GM18517 (cell line): Measurements from ENCODE around the gene RHOT1.
A peak's percentile ranks its signal among the peaks of the same experiment; 100 is the strongest.
"Not testable (repeated sequence)": the region's sequence is repeated elsewhere in the genome, so short reads cannot be mapped to it uniquely, and the experiment has no call there.

Experiments
- ATAC-seq: cut with Tn5 transposase; IDR thresholded peaks from one replicate; pipeline ENCODE4 v1.9.1; 2021; ENCODE audit warnings: mild to moderate bottlenecking, moderate library complexity; ENCODE audit not compliant: unreplicated experiment

The RHOT1 gene

DNA sequence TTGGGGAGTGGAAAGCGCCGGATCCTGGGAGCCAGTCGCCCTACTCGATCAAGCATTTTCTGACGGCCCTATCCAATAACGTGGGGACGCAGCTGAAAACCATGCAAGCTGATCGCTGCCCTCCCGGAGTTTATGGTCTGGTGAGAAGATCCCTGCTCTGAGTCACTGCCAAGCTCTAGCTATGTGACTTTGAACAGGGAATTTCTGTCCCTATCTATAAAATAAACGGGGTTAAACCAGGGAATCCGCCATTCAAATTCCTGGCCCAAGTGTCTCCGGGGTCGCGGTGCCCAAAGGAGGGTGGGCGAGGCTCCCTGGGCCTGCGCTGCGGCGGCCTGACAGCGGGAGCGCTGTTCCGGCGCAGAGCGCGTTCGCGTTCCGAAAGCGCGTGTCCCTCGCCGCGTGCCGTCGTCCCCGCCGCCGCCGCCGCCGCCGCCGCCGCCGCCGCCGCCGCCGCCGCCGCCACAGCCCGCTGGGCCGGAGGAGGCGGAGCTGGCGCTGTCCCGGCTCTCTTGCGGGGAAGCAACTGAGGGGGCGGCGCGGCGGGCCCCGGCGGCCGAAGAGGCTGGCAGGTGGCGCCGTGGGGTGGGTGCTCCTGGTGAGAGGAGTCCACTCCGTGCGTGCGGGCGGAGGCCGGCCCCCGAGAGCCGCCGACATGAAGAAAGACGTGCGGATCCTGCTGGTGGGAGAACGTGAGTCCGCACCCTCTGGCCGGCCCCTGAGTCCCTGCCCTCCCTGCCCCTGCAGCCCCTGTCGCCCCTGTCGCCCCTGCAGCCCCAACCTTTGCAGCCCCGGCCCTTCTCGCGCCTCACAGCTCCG is at the start of gene RHOT1:
Gene RHOT1, plus strand, starts transcription at position 465 of the 819 bp plus-strand sequence. Its CDS starts 191 bp downstream, at position 656.
- ATAC-seq, result peak; percentile 75

- no peak for ATAC-seq
Measured at GRCh38 chr17:32099686-32100085, 42.6 kb upstream of the RHOT1 start.

GRCh38 chr17:32100323-32100722 is 42.0 kb upstream of the RHOT1 start:
- ATAC-seq, result not testable (repeated sequence)

- ATAC-seq, result no peak
Measured at GRCh38 chr17:32100971-32101631, 41.2 kb upstream of the RHOT1 start.

DNA sequence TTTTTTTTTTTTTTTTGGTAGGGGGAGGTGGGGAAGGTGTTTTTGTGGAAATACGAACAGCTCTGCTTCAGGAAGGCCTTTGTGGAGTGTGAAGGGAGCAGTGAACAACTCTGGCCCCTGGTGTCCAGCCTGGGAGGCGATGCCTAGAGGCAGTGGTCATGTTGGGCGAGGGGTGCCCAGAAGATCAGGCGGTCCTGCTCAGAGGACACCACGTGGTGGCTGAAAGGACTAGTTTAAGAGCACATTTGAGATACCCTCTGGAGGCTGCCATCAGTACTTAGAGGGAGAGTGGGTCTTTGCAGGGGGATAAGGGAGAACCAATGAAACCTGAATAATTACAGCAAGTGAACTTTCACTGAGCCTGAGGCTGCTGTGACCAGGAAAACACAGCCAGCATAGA is 40.1 kb upstream of the RHOT1 start:
- no peak for ATAC-seq

DNA sequence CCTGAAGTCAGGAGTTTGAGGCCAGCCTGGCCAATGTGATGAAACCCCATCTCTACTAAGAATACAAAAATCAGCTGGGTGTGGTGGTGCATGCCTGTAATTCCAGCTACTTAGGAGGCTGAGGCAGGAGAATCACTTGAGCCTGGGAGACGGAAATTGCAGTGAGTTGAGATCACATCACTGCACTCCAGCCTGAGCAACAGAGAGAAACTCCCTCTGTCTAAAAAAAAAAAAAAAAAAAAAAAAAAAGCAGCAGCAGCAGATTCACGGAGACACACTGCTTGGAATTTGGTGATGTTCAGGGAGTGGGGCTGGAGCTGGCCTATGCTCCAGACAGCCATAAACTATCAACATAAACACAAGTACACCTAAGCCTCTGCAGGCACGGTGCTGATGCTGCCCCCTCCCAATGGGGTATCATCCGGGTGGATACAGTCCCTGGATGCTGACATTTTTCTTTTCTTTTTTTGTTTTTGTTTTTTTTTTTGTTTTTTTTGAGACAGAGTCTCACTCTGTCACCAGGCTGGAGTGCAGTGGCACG is 39.6 kb upstream of the RHOT1 start:
- no peak for ATAC-seq

DNA sequence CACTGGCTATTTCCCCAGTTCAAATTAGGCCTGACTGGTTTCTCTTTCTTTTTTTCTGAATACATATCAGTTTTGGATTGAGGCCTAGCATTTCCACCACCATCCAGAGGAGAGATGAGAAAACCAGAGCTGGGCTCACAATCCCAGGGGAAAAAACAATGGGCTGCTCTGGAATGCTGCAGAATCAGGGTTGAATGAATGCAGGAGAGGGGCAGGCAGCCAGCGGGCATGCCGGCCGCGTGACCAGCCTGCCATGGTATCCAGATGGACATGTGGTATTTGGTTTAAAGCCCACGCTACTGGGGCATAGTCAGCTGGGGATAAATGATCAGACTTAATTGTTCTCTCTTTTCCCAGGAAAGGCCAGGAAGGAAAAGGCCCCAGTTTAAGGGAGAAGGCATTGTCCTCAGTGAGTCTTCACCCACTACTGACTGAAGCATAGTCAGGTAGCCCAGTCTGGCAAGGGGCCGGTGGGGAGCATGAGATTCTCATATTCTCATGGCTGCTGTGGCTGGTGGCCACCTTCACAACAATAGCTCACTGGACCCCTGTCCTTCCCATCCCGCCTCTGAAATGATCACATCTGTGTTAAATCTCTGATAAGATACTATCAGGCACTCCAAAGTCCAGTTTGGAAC is 38.7 kb upstream of the RHOT1 start:
- ATAC-seq, result no peak

- ATAC-seq, result no peak
Measured at GRCh38 chr17:32104158-32104557, 38.1 kb upstream of the RHOT1 start.

- ATAC-seq, result not testable (repeated sequence)
Measured at GRCh38 chr17:32106471-32106981, 35.8 kb upstream of the RHOT1 start.

- ATAC-seq, result not testable (repeated sequence)
Measured at GRCh38 chr17:32107194-32107593, 35.1 kb upstream of the RHOT1 start.

DNA sequence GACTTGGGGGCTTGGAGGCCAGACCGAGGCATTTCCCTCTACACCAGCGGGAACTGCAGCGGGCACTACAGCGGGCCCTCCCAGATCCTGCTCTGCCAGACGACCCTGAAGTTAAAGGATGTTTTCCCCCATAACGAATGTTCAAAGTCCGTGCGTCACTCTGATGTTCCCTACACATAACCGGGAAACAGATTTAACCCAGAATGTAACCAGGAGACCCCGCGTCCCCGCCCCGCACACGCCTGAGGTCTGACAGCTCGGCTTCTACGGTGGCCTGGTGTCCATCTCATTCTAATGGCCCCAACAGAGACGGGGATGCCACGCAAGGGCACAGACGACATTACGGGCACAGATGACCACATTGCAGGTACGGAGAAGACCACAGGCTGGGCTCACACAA is 31.7 kb upstream of the RHOT1 start:
- no peak for ATAC-seq

DNA sequence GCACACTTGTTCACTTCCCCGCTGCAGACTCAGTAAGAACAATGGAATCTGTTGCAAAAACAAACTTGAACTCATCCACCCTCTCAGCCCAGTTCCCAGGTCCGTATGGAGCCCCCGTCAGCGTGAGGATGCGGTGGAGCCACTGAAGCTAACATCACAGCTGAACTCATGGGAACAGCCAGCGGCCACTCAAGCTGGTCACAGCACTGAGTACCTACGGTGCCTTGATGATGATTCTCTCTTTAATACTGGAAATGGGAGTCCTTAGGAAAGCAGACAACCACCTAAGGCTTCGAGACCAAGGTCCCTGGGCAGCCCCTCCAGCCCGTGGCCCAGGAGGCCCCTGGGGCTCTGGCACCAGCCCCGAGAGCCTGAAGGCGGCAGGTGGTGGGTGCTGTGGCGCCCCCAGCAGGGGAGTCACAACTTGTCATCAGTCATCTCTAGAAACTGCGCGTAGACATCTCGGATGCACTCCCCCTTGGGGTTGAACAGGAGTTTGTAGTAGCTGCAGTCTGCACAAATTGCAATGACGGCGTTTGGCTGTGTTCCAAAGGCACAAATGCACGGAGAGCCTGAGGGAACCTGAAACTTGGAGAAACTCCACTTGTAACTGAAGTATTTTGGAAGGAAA is 31.0 kb upstream of the RHOT1 start:
- ATAC-seq, result no peak

- no peak for ATAC-seq
Measured at GRCh38 chr17:32112416-32112815, 29.9 kb upstream of the RHOT1 start.

DNA sequence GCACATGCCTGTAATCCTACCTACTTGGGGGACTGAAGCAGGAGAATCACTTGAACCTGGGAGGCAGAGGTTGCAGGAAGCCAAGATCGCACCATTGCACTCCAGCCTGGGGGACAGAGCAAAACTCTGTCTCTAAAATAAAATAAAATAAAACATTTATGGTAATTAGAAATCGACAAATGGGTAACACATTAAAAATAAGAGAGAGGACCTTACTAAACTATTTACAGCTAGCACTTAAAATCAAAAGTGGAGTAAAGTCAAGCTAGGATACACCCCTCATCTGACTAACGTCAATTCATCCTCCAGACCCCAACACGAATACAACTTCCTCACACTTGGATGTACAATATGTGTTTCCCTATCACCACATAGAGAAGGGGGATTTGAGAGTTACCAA is 27.8 kb upstream of the RHOT1 start:
- no peak for ATAC-seq

- not testable (repeated sequence) for ATAC-seq
Measured at GRCh38 chr17:32115546-32115945, 26.8 kb upstream of the RHOT1 start.

- ATAC-seq, result no peak
Measured at GRCh38 chr17:32116937-32117336, 25.4 kb upstream of the RHOT1 start.

DNA sequence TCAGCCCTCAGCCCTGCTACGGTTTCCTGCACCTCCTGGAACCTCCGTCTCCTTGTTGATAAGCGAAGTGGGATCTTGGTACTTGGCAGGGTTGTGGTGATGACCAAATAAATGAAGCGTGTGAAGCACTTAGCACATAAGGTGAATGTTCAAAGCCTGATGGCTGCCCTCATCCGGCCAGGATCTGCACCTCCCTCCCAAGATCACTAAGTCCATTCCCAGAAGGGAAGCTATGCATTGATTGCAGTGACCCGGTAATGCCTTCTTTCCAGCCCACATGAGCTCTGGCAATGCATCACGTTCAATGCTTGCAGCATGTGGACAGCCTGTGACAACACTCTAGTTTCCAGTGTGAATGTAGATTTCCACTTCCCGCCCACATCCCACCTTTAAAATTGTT is 24.9 kb upstream of the RHOT1 start:
- ATAC-seq, result no peak

GRCh38 chr17:32118088-32118487 is 24.2 kb upstream of the RHOT1 start:
- ATAC-seq, result not testable (repeated sequence)

DNA sequence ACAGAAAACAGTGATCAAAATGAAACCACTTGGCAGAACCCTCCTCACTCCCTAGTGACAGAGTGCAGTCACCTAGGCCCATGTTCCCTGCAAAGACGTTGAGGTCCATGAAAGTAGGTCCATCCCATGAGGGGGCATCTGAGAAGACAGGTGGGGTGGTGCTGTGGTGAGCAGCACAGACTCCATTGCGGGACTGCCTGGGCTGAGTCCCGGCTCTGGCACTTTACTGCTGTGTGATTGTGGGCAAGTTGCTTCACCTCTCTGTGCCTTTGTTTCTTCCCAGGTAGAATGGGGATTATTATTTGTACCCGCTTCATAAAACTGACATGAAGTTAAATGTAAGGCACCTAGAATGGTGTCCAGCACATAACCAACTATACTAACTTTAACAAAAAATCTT is 23.5 kb upstream of the RHOT1 start:
- no peak for ATAC-seq

DNA sequence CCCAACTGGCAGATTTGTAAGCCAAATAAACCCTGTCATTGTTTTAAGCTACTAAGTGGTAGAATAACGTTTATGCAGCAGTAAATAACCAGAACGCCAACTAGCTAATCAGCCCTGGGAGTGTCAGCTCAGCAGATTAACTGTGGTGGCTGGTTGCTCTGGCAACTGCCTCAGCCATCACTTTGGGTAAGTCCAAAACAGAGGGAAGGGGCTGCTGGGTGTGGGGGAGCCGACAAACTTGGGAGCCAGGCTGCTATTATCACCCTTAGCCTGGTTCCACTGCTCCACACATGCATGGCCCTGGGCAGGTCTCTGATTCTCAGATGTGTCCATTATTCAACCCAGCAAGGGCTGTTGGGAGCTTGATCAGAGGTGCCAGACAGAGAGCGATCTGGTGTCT is 22.2 kb upstream of the RHOT1 start:
- no peak for ATAC-seq

DNA sequence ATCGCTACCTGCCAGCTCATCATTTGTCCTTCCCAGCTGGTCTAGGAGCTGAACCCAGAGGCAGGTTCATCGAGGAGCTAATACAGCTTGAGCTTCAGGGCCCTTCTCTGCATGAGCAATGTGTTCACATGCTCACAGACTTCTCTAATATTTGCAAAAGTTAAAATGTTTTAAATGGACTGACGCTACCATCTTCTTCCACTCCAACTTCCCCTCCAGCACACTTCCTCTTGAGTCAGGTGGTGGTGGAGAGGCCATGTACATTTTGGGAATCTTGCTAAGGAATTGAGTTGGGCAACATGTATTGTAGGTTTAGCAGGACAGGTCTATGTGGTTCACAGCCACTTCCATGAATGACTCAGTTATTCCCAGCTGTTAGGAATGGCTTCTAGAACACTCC is 21.6 kb upstream of the RHOT1 start:
- ATAC-seq, result no peak
